HepG2 (cell line): ENCODE measurements around the gene TUBA4B. TPM values are rescaled to one million over a fixed set of nuclear protein-coding genes. Genes with fewer than 3 reads are reported as not detected.
A peak's percentile ranks its signal among the peaks of the same experiment; 100 is the strongest.

ENCODE experiments used
- BRD4 ChIP-seq: sonication (generic); formaldehyde crosslinking; IDR thresholded peaks from 2 replicates; pipeline ENCODE4 v1.4.0; 2020; ENCODE audit warnings: missing genetic modification reagents
- CSRNP1 ChIP-seq: sonication (generic); formaldehyde crosslinking; IDR thresholded peaks from 2 replicates; pipeline ENCODE4 v1.8.1; 2023; ENCODE audit warnings: mild to moderate bottlenecking, missing genetic modification reagents
- CSRNP2 ChIP-seq: sonication (generic); formaldehyde crosslinking; conservative IDR thresholded peaks from 2 replicates; pipeline ENCODE4 v1.8.0; 2022; ENCODE audit warnings: low read depth, missing genetic modification reagents
- DNMT1 ChIP-seq: sonication (generic); formaldehyde crosslinking; IDR thresholded peaks from 2 replicates; pipeline ENCODE4 v1.5.1; 2020; ENCODE audit warnings: mild to moderate bottlenecking, missing genetic modification reagents
- DR1 ChIP-seq: sonication (generic); formaldehyde crosslinking; IDR thresholded peaks from 2 replicates; pipeline ENCODE4 v1.8.0; 2021; ENCODE audit warnings: mild to moderate bottlenecking, missing genetic modification reagents, inconsistent platforms
- EED ChIP-seq: sonication (generic); formaldehyde crosslinking; IDR thresholded peaks from 2 replicates; pipeline ENCODE4 v1.5.0; 2020; ENCODE audit warnings: mild to moderate bottlenecking, missing genetic modification reagents
- ERF ChIP-seq: IDR thresholded peaks from 2 replicates; pipeline ENCODE4 v1.6.1; 2018; ENCODE audit warnings: missing biosample characterization, missing genetic modification reagents
- FOXK2 ChIP-seq: fragments of 450-650 bp; IDR thresholded peaks from 2 replicates; pipeline ENCODE4 v1.6.1; 2016
- HOXD1 ChIP-seq: sonication (generic); formaldehyde crosslinking; IDR thresholded peaks from 2 replicates; pipeline ENCODE4 v1.5.0; 2020; ENCODE audit warnings: missing genetic modification reagents
- MAFG ChIP-seq: sonication (generic); formaldehyde crosslinking; IDR thresholded peaks from 2 replicates; pipeline ENCODE4 v1.5.1; 2020; ENCODE audit warnings: mild to moderate bottlenecking, missing genetic modification reagents
- MYPOP ChIP-seq: sonication (generic); formaldehyde crosslinking; IDR thresholded peaks from 2 replicates; pipeline ENCODE4 v1.8.1; 2023; ENCODE audit warnings: mild to moderate bottlenecking, moderate library complexity, missing genetic modification reagents
- RAD51 ChIP-seq: fragments of 450-650 bp; IDR thresholded peaks from 2 replicates; pipeline ENCODE4 v1.6.1; 2016; ENCODE audit warnings: borderline replicate concordance
- TAF1 ChIP-seq: sonication (generic); formaldehyde crosslinking; IDR thresholded peaks from 2 replicates; pipeline ENCODE4 v1.4.0; 2020; ENCODE audit warnings: missing genetic modification reagents
- XBP1 ChIP-seq: sonication (generic); formaldehyde crosslinking; IDR thresholded peaks from 2 replicates; pipeline ENCODE4 v1.5.0; 2020; ENCODE audit warnings: missing genetic modification reagents
- ZKSCAN1 ChIP-seq: fragments of 150-350 bp; IDR thresholded peaks from 2 replicates; pipeline ENCODE4 v1.6.1; 2014; ENCODE audit warnings: low read length
- ZNF292 ChIP-seq: sonication (generic); formaldehyde crosslinking; IDR thresholded peaks from 2 replicates; pipeline ENCODE4 v1.8.1; 2022; ENCODE audit warnings: mild to moderate bottlenecking, low read depth, missing genetic modification reagents, borderline replicate concordance
- ZNF431 ChIP-seq: sonication (generic); formaldehyde crosslinking; IDR thresholded peaks from 2 replicates; pipeline ENCODE4 v1.9.0; 2022; ENCODE audit warnings: missing genetic modification reagents, low read depth, mild to moderate bottlenecking, borderline replicate concordance
- ZNF557 ChIP-seq: sonication (generic); formaldehyde crosslinking; IDR thresholded peaks from 2 replicates; pipeline ENCODE4 v1.4.0; 2020; ENCODE audit warnings: missing genetic modification reagents
- ZNF646 ChIP-seq: sonication (generic); formaldehyde crosslinking; IDR thresholded peaks from 2 replicates; pipeline ENCODE4 v1.9.0; 2021; ENCODE audit warnings: mild to moderate bottlenecking, missing genetic modification reagents
- ZNF891 ChIP-seq: sonication (generic); formaldehyde crosslinking; IDR thresholded peaks from 2 replicates; pipeline ENCODE4 v1.5.0; 2020; ENCODE audit warnings: mild to moderate bottlenecking, missing genetic modification reagents
- polyA plus RNA-seq, 8 experiments: library from polyadenylated mRNA; depleted of rRNA in 3 of 8; stranded (reverse) in 7 of 8; unstranded in 1 of 8; fragments of >200 nt; fragmentation: Illumina TruSeq in 4 of 8; extraction: Trizol in 4 of 8; gene quantifications; 2 replicates each; pipeline versions ENCODE4 v1.2.1 to v1.2.3, GENCODE V29; 2011 to 2016; ENCODE audit warnings: low read depth in 4 of 8, missing spikeins in 1 of 8, mixed read lengths in 1 of 8; ENCODE audit not compliant: insufficient read depth in 1 of 8
- total RNA-seq, 5 experiments: library from RNA; depleted of rRNA; stranded (reverse); fragments of >200 nt; fragmentation: Illumina TruSeq; extraction: Trizol; gene quantifications; 2 replicates each; pipeline ENCODE4 v1.2.3, GENCODE V29; 2016; ENCODE audit warnings: low read depth in 1 of 5

The TUBA4B gene
- total and polyA plus RNA-seq, 2 of the 13 experiments (the other 11 are each of a cell fraction or from before 2014, with no cell fraction given) = 0.18 to 0.22 TPM

DNA sequence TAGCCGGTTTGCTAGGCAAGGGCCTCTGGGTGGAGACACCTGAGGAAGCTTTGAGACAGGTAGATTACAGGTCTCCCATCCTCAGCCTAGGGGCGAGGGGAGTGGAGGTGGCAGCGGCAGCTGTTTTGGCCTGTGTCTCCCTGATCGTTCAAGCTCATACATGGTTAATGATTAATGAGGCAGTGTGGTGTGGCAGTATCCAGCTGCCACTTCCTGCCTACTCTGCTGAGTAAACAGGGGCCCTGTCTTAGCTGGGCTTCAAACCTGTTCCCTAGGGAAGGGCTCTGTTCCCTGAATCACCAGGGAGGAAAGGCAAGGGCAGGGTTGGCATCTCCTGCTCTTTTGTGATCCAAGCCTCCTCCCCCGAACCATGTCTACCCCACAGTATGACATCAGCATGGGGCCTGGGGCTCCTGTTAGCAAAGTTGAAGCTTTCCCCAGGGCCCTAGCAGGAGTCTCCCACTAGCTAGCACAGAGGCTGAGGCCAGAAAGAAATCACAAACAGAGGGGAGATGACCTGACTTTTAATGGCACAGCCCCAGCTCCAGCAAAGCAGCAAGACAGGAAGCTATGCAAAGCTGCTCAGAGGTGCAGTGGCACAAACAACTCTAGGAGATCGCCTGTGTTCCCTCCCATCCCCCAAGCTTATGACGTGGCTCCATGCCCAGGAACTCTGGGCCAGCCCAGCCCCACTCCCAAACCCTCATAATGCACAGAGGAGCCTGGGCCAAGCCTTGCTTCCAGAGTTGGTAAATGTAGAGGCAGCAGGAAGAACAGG, 3.7 kb upstream of the TUBA4B start (continued):
- no peak for TF ChIP-seq ZNF646 (CRISPR knock-in tag)
- no peak for TF ChIP-seq DNMT1
- TF ChIP-seq CSRNP2 = no peak
- peak; percentile 87 for TF ChIP-seq CSRNP1 (CRISPR knock-in tag)
- no peak; the same call in 1 of the 2 replicates for TF ChIP-seq DR1 (CRISPR knock-in tag)
- TF ChIP-seq ERF (CRISPR knock-in tag) = peak; percentile 95
- no peak for TF ChIP-seq MAFG (CRISPR knock-in tag)
- peak; percentile 88 for TF ChIP-seq ZNF891 (CRISPR knock-in tag)
- TF ChIP-seq RAD51 = no peak
- TF ChIP-seq HOXD1 = no peak
- peak; percentile 92 for TF ChIP-seq ZNF292 (CRISPR knock-in tag)
- TF ChIP-seq ZNF431 (CRISPR knock-in tag) = 0 out of 2 replicates have a peak, but pooled peaks have one; percentile 4
- TF ChIP-seq EED = peak; percentile 68; the same call in 1 of the 2 replicates
- no peak for TF ChIP-seq XBP1 (CRISPR knock-in tag)
- TF ChIP-seq ZKSCAN1 = no peak
- peak; percentile 33; the same call in 1 of the 2 replicates for TF ChIP-seq BRD4 (CRISPR knock-in tag)
- TF ChIP-seq TAF1 (CRISPR knock-in tag) = peak; percentile 70
- TF ChIP-seq FOXK2 = peak; percentile 54; the same call in 1 of the 2 replicates
- 0 out of 2 replicates have a peak, but pooled peaks have one; percentile 71 for TF ChIP-seq MYPOP
- TF ChIP-seq ZNF557 = no peak
